ENCODE measurements around the gene NOS3. TPM values are rescaled to one million over a fixed set of nuclear protein-coding genes. Genes with fewer than 3 reads are reported as not detected.

NOS3 gene
- total RNA-seq, 1 experiment from 2014 or later: 0.66 TPM

- no peaks in the 10 kb centered on the region for H3K36me3 ChIP-seq (ENCODE audit: low read depth, low read length)
- no peaks in the 10 kb centered on the region for H4K20me1 ChIP-seq (ENCODE audit: low read length)
- ATAC-seq (no peak), DNase-seq (no peak)
- ChIA-PET CTCF (no interaction called here), POLR2A (ENCODE audit: unreplicated experiment) (no interaction called here)
- H3K79me2 ChIP-seq (ENCODE audit: low read length): no peaks in the 10 kb centered on the region
- H3K4me2 ChIP-seq (ENCODE audit: low read length): no peak overlapping the region
- H2AFZ ChIP-seq (ENCODE audit: low read length): no peak overlapping the region
- H3K9me2 ChIP-seq (replicated peaks; ENCODE audit: low read length): no peaks in the 10 kb centered on the region
- no peaks in the 10 kb centered on the region for H3K27me3 ChIP-seq (ENCODE audit: low read length)
- H3K27ac ChIP-seq (ENCODE audit: low read length): no peak overlapping the region
- no peaks in the 10 kb centered on the region for H3F3A ChIP-seq (ENCODE audit: low read length, unreplicated experiment)
- TF ChIP-seq EZH2 (IDR thresholded peaks at IDR 0.05; ENCODE audit: low read length, unreplicated experiment) (no peak), CTCF (conservative IDR thresholded peaks at IDR 0.05; ENCODE audit: low read depth, low read length) (no peak), EZH2phosphoT487 (IDR thresholded peaks at IDR 0.05; ENCODE audit: borderline replicate concordance, low read length) (no peak)
- BruUV-seq (replicated peaks): no TSS peak
- intact Hi-C loops (cut with micrococcal nuclease): loop anchor here (2.0 kb wide), 1 partner anchor 57 kb away; no protein-coding TSS in a partner anchor
- no peaks in the 10 kb centered on the region for H3K9me3 ChIP-seq (ENCODE audit: low read length)
- no peak overlapping the region for H3K9ac ChIP-seq (ENCODE audit: low read length)
- no peaks in the 10 kb centered on the region for H3K4me1 ChIP-seq (ENCODE audit: insufficient read depth, low read length)
- H3K4me3 ChIP-seq (ENCODE audit: low read length): no peak overlapping the region
Measured at GRCh38 chr7:150961510-150962289, 29.1 kb upstream of the NOS3 start.

- DNase-seq (no peak), ATAC-seq (no peak)
- H3K27me3 ChIP-seq (ENCODE audit: low read length): 0 out of 2 replicates have a peak, but pooled peaks cover under 1% of the 10 kb centered on the region
- H4K20me1 ChIP-seq (ENCODE audit: low read length): no peaks in the 10 kb centered on the region
- BruUV-seq (replicated peaks): no TSS peak
- no peaks in the 10 kb centered on the region for H3F3A ChIP-seq (ENCODE audit: low read length, unreplicated experiment)
- ChIA-PET POLR2A (ENCODE audit: unreplicated experiment) (no interaction called here), CTCF (interaction anchor here (1.0 kb wide), 1 partner anchor 56 kb away, joined by 9 read pairs; no protein-coding TSS in a partner anchor)
- H3K4me1 ChIP-seq (ENCODE audit: insufficient read depth, low read length): no peaks in the 10 kb centered on the region
- intact Hi-C loops (cut with micrococcal nuclease): loop anchor here (2.0 kb wide), 1 partner anchor 57 kb away; no protein-coding TSS in a partner anchor
- H3K4me2 ChIP-seq (ENCODE audit: low read length): no peak overlapping the region
- no peaks in the 10 kb centered on the region for H3K36me3 ChIP-seq (ENCODE audit: low read depth, low read length)
- TF ChIP-seq EZH2 (IDR thresholded peaks at IDR 0.05; ENCODE audit: low read length, unreplicated experiment) (no peak), CTCF (conservative IDR thresholded peaks at IDR 0.05; ENCODE audit: low read depth, low read length) (no peak), EZH2phosphoT487 (IDR thresholded peaks at IDR 0.05; ENCODE audit: borderline replicate concordance, low read length) (no peak)
- no peak overlapping the region for H3K4me3 ChIP-seq (ENCODE audit: low read length)
- no peak overlapping the region for H3K9ac ChIP-seq (ENCODE audit: low read length)
- no peak overlapping the region for H3K27ac ChIP-seq (ENCODE audit: low read length)
- no peaks in the 10 kb centered on the region for H3K9me3 ChIP-seq (ENCODE audit: low read length)
- no peak overlapping the region for H2AFZ ChIP-seq (ENCODE audit: low read length)
- H3K79me2 ChIP-seq (ENCODE audit: low read length): no peaks in the 10 kb centered on the region
- no peaks in the 10 kb centered on the region for H3K9me2 ChIP-seq (replicated peaks; ENCODE audit: low read length)
Measured at GRCh38 chr7:150962290-150962552, 28.6 kb upstream of the NOS3 start.
